ENCODE measurements around the gene NAB1.
"Not testable (repeated sequence)": the region's sequence is repeated elsewhere in the genome, so short reads cannot be mapped to it uniquely, and the experiment has no call there.

Gene NAB1

GRCh38 chr2:190674966-190675650 lies 26.2 kb downstream of the NAB1 start:
- DNase-seq (ENCODE audit: low spot score), result no peak

DNA sequence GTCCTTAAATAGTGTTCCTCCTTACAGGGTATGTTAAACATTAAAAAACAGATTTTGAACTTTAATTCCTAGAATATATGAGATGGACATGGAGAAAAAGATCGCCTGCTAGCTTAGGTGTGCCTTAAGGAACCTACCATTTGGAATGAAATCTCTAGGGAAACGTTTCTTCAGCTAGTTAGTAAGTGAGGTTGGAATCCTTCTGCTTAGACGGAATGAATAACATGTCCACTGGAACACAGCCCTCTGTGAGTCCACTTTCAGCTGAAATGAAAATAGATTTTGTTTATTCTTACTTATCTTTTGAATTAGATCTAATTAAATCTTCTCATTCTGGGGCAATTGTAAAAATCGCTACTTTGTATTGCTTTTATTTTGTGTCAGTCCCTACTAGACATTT lies 28.4 kb downstream of the NAB1 start:
- DNase-seq (ENCODE audit: low spot score), result no peak

DNA sequence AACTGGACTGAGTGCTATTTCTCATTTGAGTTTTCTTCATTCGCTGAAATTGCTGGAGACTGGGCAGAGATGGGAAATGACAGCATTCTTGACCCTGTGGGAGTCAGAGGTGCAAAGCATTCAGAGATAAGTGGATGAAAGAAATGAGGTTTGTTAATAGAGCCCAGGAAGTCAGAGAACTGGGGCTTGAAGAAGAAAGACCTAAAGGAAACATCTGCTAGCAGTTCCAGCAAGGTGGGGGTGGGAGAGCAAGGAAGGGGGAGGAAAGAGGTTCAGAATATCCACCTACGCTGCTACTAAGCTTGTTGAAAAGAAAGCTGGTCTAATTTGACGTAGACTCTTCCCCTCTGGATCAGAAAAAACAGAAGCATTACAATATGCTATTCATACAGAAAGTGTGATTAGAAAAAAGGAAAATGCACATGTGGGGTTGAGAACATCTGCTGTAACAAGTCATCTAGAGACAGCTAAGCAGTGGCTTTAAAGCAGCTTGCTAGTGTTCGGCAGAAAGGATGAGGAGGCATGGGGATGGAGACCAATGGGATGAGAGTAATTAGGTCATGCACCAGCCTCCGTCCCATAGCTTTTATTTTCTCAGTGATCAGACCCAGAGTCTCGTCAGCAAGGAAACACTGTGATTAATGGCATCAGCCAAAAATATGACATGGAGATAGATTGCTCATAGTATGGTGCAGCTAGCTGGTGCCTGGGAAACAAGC lies 29.7 kb downstream of the NAB1 start:
- DNase-seq (ENCODE audit: low spot score), result peak; percentile 13

GRCh38 chr2:190679391-190679790 lies 30.5 kb downstream of the NAB1 start:
- DNase-seq (ENCODE audit: low spot score), result no peak

- peak; percentile 66 for DNase-seq (ENCODE audit: low spot score)
Measured at GRCh38 chr2:190679813-190680591, 31.1 kb downstream of the NAB1 start.

GRCh38 chr2:190682168-190682567 lies 33.3 kb downstream of the NAB1 start:
- no peak for DNase-seq (ENCODE audit: low spot score)

DNA sequence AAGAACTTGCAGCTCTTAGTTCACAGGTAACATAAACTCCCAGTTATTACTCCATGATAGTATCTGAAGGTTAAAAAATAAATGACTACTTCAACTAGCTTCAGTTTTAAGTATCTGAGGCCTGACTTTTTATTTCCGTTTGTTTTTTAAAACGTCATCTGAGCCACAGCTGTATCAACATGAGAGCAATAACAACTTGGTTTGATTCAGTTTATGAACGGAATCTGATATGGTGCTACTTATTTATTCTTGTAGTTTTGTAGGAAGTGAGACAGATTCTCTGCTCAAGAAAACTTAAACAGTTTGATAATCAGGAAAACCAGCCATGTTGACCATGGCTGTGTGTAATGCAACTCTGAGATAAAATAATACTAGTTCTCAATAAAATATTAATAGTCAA lies 34.9 kb downstream of the NAB1 start:
- DNase-seq (ENCODE audit: low spot score), result no peak

DNA sequence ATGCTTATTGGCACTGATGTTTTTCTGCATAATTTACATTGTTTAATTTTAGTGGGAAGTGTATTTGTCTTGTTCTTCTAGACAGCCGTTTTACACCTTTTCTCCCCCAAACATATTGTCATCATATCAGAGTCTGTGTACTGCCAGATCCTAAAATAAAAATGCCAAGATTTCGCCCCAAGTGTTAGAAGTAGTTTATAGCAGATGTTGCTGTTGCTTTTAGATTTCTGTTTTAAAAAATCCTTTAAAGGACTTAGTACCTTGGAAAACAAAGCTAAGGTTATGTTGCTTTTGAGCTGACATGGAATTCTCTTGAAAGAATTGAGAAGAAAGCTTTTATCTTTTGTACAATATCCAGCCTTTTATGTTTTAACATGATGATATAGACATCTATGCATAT lies 36.0 kb downstream of the NAB1 start:
- DNase-seq (ENCODE audit: low spot score), result no peak

DNA sequence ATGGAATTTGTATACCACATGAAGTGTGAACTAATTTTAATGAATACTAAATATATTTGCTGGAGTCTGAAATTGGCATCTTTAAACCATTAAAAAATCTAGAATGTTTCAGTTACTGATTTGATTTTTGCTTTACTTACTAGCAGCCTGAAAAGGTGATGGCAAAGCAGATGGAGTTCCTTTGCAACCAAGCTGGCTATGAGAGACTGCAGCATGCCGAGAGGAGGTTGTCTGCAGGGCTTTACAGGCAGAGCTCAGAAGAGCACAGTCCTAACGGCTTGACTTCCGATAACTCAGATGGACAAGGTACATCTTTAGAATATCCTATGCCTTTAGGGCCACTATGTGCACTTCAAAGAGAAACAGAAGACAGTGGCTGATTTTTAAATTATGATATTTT lies 36.5 kb downstream of the NAB1 start:
- DNase-seq (ENCODE audit: low spot score), result no peak

DNA sequence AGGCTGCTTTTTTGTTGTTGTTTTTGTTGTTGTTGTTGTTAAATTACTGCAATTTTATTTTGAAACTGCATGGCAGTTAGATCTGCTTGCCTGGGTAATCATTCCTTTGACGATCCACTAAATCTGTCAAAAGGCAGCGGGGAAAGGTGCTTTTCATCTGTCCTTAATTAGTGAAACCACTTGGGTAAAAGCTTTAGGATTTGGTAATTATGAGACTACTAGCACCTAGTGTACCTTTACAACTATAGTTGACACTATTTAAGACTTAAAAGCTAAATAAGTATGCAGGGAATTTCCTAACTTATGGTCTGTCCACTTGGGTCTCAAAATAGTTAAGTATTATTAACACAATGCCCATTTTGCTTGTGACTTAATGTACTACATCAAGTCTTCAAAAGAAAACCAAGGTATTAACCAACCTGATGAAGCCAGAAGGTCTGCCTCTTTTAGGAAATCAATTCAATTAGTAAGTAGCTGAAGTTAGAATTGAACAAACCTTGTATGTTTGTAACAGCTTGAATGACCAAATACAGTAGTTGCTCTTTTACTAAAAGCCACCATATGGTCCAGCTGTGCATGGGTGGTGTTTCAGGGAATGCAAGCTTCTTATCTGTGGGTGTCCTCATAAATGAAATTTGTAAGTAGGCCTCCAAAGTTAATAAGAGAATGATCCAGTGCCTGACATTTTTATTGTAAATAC lies 44.8 kb downstream of the NAB1 start:
- DNase-seq (ENCODE audit: low spot score), result no peak

DNA sequence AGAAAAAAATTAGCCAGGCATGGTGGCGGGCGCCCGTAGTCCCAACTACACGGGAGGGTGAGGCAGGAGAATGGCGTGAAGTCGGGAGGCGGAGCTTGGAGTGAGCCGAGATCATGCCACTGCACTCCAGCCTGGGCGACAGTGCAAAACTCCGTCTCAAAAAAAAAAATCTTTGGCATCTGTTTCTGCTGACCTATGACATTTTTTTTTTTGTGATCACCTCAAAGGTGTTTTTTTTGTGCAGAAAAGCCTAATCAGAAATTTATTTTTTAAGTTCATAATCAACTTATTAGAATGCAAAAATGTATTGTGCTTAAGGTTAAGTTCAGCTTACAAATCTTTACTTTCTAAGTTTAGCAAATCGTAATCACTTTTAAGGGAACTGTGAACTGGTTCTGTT lies 45.6 kb downstream of the NAB1 start:
- no peak for DNase-seq (ENCODE audit: low spot score)

DNA sequence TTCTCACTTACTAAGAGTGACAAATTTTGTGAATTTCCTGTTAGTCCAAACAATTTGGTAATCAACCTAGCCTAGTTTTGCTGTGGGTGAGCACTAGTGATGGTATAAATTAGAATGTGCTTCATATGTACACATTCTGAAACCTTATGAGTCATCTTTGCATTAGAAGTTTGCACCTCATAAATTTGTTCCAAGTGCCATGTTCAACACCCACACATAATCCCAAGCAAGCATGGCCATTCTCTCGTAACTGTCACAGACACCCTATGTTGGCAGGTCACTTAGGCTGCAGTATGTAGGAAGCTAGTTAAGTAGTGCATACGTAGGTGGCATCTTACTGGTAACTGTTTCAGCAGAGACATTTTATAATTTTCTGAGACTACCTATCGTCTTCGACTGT lies 46.9 kb downstream of the NAB1 start:
- peak; percentile 17 for DNase-seq (ENCODE audit: low spot score)

- no peak for DNase-seq (ENCODE audit: low spot score)
Measured at GRCh38 chr2:190696792-190697398, 48.0 kb downstream of the NAB1 start.

GRCh38 chr2:190697421-190697820 lies 48.5 kb downstream of the NAB1 start:
- DNase-seq (ENCODE audit: low spot score), result no peak

- no peak for DNase-seq (ENCODE audit: low spot score)
Measured at GRCh38 chr2:190698895-190699294, 50.0 kb downstream of the NAB1 start.

GRCh38 chr2:190701586-190701985 lies 52.7 kb downstream of the NAB1 start:
- DNase-seq (ENCODE audit: low spot score), result no peak

GRCh38 chr2:190705280-190705679 lies 56.4 kb downstream of the NAB1 start:
- DNase-seq (ENCODE audit: low spot score), result no peak

- DNase-seq (ENCODE audit: low spot score), result no peak
Measured at GRCh38 chr2:190707726-190708125, 58.8 kb downstream of the NAB1 start.

GRCh38 chr2:190708650-190709049 lies 59.8 kb downstream of the NAB1 start:
- DNase-seq (ENCODE audit: low spot score), result not testable (repeated sequence)

DNA sequence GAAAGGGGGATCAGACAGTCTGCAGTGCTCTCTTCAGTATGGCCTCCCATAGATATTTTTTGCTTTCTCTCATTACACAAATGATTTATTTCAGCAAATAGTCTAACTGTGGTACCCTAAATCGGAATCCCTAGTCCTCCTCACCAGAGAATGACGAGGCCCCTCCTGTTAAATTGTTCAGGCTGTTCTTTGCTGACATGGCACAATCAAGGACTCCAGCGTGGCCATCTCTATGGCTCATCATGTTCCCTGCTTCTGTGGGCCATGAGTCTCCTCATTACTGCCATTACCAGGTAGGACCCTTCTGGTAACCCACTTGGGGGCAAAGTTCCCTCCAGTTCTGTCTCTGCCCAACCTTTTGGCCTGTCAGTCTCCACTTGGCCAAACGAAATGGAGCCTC lies 62.2 kb downstream of the NAB1 start:
- no peak for DNase-seq (ENCODE audit: low spot score)

GRCh38 chr2:190713471-190713870 lies 64.6 kb downstream of the NAB1 start:
- DNase-seq (ENCODE audit: low spot score), result no peak

GRCh38 chr2:190714958-190715357 lies 66.1 kb downstream of the NAB1 start:
- no peak for DNase-seq (ENCODE audit: low spot score)

All from CD4-positive, alpha-beta T cell treated with Interleukin-15 for 4 hours (primary cell).